ENCODE results near the gene KIAA1671. TPM values are rescaled to one million over a fixed set of nuclear protein-coding genes. Genes with fewer than 3 reads are reported as not detected.

KIAA1671 gene
- total RNA-seq, 1 donor from 2014 or later = 8.3 TPM

- Mint-ChIP-seq H3K27me3 (ENCODE audit: unreplicated experiment) (peaks cover 10% of the 10 kb centered on the region), H3K9me3 (ENCODE audit: unreplicated experiment) (no peaks in the 10 kb centered on the region), H3K4me1 (ENCODE audit: unreplicated experiment) (peaks cover 16% of the 10 kb centered on the region), H3K36me3 (ENCODE audit: unreplicated experiment) (no peaks in the 10 kb centered on the region), H3K4me3 (ENCODE audit: unreplicated experiment) (no peak overlapping the region), H3K27ac (ENCODE audit: unreplicated experiment) (no peak overlapping the region)
- TF ChIP-seq, protein P1, sequence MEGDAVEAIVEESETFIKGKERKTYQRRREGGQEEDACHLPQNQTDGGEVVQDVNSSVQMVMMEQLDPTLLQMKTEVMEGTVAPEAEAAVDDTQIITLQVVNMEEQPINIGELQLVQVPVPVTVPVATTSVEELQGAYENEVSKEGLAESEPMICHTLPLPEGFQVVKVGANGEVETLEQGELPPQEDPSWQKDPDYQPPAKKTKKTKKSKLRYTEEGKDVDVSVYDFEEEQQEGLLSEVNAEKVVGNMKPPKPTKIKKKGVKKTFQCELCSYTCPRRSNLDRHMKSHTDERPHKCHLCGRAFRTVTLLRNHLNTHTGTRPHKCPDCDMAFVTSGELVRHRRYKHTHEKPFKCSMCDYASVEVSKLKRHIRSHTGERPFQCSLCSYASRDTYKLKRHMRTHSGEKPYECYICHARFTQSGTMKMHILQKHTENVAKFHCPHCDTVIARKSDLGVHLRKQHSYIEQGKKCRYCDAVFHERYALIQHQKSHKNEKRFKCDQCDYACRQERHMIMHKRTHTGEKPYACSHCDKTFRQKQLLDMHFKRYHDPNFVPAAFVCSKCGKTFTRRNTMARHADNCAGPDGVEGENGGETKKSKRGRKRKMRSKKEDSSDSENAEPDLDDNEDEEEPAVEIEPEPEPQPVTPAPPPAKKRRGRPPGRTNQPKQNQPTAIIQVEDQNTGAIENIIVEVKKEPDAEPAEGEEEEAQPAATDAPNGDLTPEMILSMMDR (IDR thresholded peaks at IDR 0.05) = no peak
- DNase-seq (ENCODE audit: extremely low spot score, unreplicated experiment) = no peak
These were observed 119.2 kb downstream of the KIAA1671 start for GRCh38 chr22:25071720-25072119.

- TF ChIP-seq, protein P1 (IDR thresholded peaks at IDR 0.05) = no peak
- Mint-ChIP-seq H3K9me3 (ENCODE audit: unreplicated experiment) (no peaks in the 10 kb centered on the region), H3K4me1 (ENCODE audit: unreplicated experiment) (peaks cover 16% of the 10 kb centered on the region), H3K4me3 (ENCODE audit: unreplicated experiment) (no peak overlapping the region), H3K27ac (ENCODE audit: unreplicated experiment) (no peak overlapping the region), H3K27me3 (ENCODE audit: unreplicated experiment) (peaks cover 10% of the 10 kb centered on the region), H3K36me3 (ENCODE audit: unreplicated experiment) (no peaks in the 10 kb centered on the region)
- no peak for DNase-seq (ENCODE audit: extremely low spot score, unreplicated experiment)
These were observed 119.9 kb downstream of the KIAA1671 start for GRCh38 chr22:25072406-25072805.

DNA sequence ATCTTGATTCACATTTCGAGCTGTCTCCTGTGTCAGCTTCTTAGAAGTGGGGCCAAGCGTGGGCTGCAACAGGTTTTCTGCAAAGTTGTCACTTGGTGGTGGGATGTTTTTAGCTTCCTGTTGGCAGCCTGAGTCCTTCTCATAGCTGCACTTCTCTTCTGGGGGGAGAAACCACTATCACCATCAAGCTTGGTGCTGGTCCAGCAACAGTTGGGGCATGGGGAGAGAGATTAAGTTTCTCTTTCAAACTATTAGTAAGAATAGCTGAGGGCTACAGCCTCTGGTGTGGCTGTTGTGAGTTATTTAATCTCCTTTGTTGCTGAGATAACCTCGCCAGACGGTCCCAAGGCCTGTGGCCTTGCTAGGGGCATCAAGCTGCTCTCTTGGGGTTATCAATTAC is 123.8 kb downstream of the KIAA1671 start:
- no peak overlapping the region for H3K4me3 Mint-ChIP-seq (ENCODE audit: unreplicated experiment)
- TF ChIP-seq, protein P1 (IDR thresholded peaks at IDR 0.05) = no peak
- peaks cover 2% of the 10 kb centered on the region for H3K27me3 Mint-ChIP-seq (ENCODE audit: unreplicated experiment)
- H3K36me3 Mint-ChIP-seq (ENCODE audit: unreplicated experiment) = no peaks in the 10 kb centered on the region
- DNase-seq (ENCODE audit: extremely low spot score, unreplicated experiment) = no peak
- H3K27ac Mint-ChIP-seq (ENCODE audit: unreplicated experiment) = no peak overlapping the region
- peaks cover 3% of the 10 kb centered on the region for H3K4me1 Mint-ChIP-seq (ENCODE audit: unreplicated experiment)
- no peaks in the 10 kb centered on the region for H3K9me3 Mint-ChIP-seq (ENCODE audit: unreplicated experiment)

DNA sequence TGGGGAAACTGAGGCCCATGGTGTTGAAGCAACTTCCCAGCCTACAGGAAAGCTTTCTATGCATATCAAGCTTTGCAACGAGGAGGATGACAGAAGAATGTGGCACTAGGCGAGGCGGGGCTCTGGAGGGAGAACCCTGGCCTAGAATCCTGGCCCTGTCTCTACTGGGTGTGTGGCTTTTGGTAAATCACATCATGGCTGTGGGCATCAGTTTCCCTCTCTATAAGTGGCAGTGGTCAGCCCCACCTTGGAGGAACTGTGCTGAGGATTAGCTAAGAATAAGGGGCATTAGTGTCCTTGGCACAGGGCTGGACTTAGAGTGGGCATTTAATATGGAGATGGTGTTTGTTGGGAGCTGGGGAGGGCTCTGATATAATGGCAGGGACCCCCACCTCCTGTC is 124.5 kb downstream of the KIAA1671 start:
- DNase-seq (ENCODE audit: extremely low spot score, unreplicated experiment) = no peak
- Mint-ChIP-seq H3K4me1 (ENCODE audit: unreplicated experiment) (no peaks in the 10 kb centered on the region), H3K9me3 (ENCODE audit: unreplicated experiment) (no peaks in the 10 kb centered on the region), H3K36me3 (ENCODE audit: unreplicated experiment) (no peaks in the 10 kb centered on the region), H3K27me3 (ENCODE audit: unreplicated experiment) (peaks cover 2% of the 10 kb centered on the region), H3K27ac (ENCODE audit: unreplicated experiment) (no peak overlapping the region), H3K4me3 (ENCODE audit: unreplicated experiment) (no peak overlapping the region)
- TF ChIP-seq, protein P1 (IDR thresholded peaks at IDR 0.05) = no peak

DNA sequence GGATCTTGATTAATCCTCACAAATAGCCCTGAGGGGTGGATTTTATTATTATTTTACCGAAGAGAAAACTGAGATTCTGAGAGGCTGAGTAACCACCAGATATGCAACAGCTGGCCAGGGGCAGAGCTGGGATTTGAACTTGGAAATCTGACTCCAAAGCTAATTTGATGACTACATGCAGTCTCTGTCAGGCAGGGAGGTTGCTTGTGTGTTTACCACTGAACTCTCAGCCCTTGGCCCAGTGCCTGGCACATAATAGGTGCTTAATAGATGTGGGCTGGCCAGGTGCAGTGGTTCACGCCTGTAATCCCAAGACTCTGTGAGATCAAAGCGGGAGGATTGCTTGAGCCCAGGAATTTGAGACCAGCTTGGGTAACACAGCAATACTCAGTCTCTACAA is 125.4 kb downstream of the KIAA1671 start:
- Mint-ChIP-seq H3K9me3 (ENCODE audit: unreplicated experiment) (no peaks in the 10 kb centered on the region), H3K36me3 (ENCODE audit: unreplicated experiment) (no peaks in the 10 kb centered on the region), H3K4me3 (ENCODE audit: unreplicated experiment) (no peak overlapping the region), H3K4me1 (ENCODE audit: unreplicated experiment) (no peaks in the 10 kb centered on the region), H3K27me3 (ENCODE audit: unreplicated experiment) (peaks cover under 1% of the 10 kb centered on the region), H3K27ac (ENCODE audit: unreplicated experiment) (no peak overlapping the region)
- TF ChIP-seq, protein P1 (IDR thresholded peaks at IDR 0.05) = no peak
- DNase-seq (ENCODE audit: extremely low spot score, unreplicated experiment) = no peak
